ENCODE data around the gene SINHCAF.

Gene SINHCAF

GRCh38 chr12:31234053-31234840, 91.7 kb downstream of the SINHCAF start:
- DNase-seq (ENCODE audit: low read depth in 2 of 2) = no peak

- DNase-seq (ENCODE audit: low read depth in 2 of 2) = no peak
These were observed 92.8 kb downstream of the SINHCAF start for GRCh38 chr12:31233061-31233730.

GRCh38 chr12:31232361-31232965, 93.5 kb downstream of the SINHCAF start:
- DNase-seq (ENCODE audit: low read depth in 2 of 2) = no peak

- DNase-seq (ENCODE audit: low read depth in 2 of 2) = no peak
These were observed 94.2 kb downstream of the SINHCAF start for GRCh38 chr12:31231611-31232360.

Data from activated CD8-positive, alpha-beta memory T cell treated with anti-CD3 and anti-CD28 coated beads for 4 hours (primary cell).